BLaER1 treated with 17β-estradiol and CSF1 and Interleukin-3, amounts not matched to agents 10 nM and 100 nM (cell line): ENCODE data around the gene RCBTB1.
"Not testable (repeated sequence)": the region's sequence is repeated elsewhere in the genome, so short reads cannot be mapped to it uniquely, and the experiment has no call there.

Source experiments
- H3K27ac ChIP-seq, 11 experiments: shearing (Covaris generic); formaldehyde crosslinking; 2 replicates each; pipeline ENCODE4 v1.8.1; 2022
- H3K27me3 ChIP-seq, 11 experiments: shearing (Covaris generic); formaldehyde crosslinking; 2 replicates each; pipeline ENCODE4 v1.8.1; 2022
- H3K36me3 ChIP-seq, 11 experiments: shearing (Covaris generic); formaldehyde crosslinking; 2 replicates each; pipeline ENCODE4 v1.8.1; 2022
- H3K4me1 ChIP-seq, 10 experiments: shearing (Covaris generic); formaldehyde crosslinking; 2 replicates each; pipeline ENCODE4 v1.8.1; 2022
- H3K4me2 ChIP-seq, 11 experiments: shearing (Covaris generic); formaldehyde crosslinking; 2 replicates each; pipeline ENCODE4 v1.8.1; 2022
- H3K4me3 ChIP-seq, 10 experiments: shearing (Covaris generic); formaldehyde crosslinking; 2 replicates each; pipeline ENCODE4 v1.8.1; 2022
- H3K9ac ChIP-seq, 11 experiments: shearing (Covaris generic); formaldehyde crosslinking; 2 replicates each; pipeline ENCODE4 v1.8.1; 2022
- H3K9me3 ChIP-seq, 11 experiments: shearing (Covaris generic); formaldehyde crosslinking; replicated peaks in 1 of 11; 2 replicates each; pipeline ENCODE4 v1.8.1; 2022
- H4K20me1 ChIP-seq, 11 experiments: shearing (Covaris generic); formaldehyde crosslinking; 2 replicates each; pipeline ENCODE4 v1.8.1; 2022
- Cebpa-rat ChIP-seq, 11 experiments: shearing (Covaris generic); IDR thresholded peaks; 2 replicates each; pipeline ENCODE4 v1.8.1; 2022

RCBTB1 gene

DNA sequence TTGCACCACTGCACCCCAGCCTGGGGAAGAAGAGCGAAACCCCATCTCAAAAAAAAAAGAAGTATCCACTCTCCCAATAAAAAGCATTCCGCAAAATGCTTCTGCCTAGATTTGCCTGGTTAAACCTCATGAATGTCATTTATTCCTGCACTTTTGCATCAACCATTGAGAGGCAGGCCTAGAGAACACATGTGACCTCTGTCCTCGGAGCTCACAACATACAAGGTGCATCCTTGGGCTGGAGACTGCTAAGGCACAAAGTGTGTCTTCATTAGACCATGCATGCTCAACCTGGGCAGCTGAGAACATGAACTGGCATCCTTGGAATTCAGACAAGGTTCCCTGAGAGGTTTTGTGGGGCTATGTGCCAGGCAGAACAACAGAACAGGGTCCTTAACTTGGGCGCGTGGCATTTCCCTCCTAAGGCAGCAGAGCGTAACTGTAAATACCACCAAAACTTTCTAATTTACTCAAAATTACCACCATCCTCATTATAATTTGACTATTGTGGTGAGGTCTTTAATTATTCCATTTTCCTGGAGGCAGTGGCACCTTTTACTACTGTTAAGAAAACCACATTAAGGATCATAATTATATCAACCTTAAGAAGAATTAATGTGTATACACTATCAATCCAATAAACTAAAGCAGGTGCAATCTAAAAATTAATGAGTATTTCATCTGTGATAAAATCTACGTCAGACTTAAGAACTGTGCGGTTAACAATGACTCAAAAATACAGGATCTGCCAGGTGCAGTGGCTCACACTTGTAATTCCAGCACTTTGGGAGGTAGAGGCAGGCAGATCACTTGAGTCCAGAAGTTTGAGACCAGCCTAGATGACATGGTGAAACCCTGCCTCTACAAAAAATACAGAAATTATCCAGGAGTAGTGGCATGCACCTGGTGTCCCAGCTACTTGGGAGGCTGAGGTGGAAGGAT lies 13.8 kb downstream of the RCBTB1 start:
- Histone ChIP-seq H3K4me3 (no peak overlapping the region), H3K27ac (no peak overlapping the region), H3K4me1 (peaks cover 6 to 25% (median 20%) of the 10 kb centered on the region in 10 experiments; a peak in 17 of 20 replicates), H3K9me3 (peaks cover 0 to 15% (median 12%) of the 10 kb centered on the region in 11 experiments; a peak in 17 of 22 replicates), H3K27me3 (no peaks in the 10 kb centered on the region), H3K9ac (no peak overlapping the region), H3K36me3 (peaks cover 20 to 96% (median 59%) of the 10 kb centered on the region in 11 experiments), H4K20me1 (peaks cover 0 to 24% (median 0%) of the 10 kb centered on the region in 11 experiments; a peak in 4 of 22 replicates), H3K4me2 (peak overlapping the region in 6 of 11 experiments; percentile 0 to 49 (median 30); a peak in 7 of 22 replicates)
- no peak for TF ChIP-seq Cebpa-rat (IDR thresholded peaks at IDR 0.05)

GRCh38 chr13:49569993-49570689 lies 15.2 kb downstream of the RCBTB1 start:
- Histone ChIP-seq H3K27ac (peak overlapping the region in 1 of 11 experiments; percentile 17; a peak in 1 of 22 replicates), H3K9me3 (peaks cover 0 to 24% (median 19%) of the 10 kb centered on the region in 11 experiments; a peak in 17 of 22 replicates), H3K4me2 (peak overlapping the region in 7 of 11 experiments; percentile 0 to 45 (median 16); a peak in 9 of 22 replicates), H3K4me3 (no peak overlapping the region), H3K36me3 (peaks cover 30 to 95% (median 62%) of the 10 kb centered on the region in 11 experiments), H3K4me1 (peaks cover 6 to 25% (median 20%) of the 10 kb centered on the region in 10 experiments; a peak in 17 of 20 replicates), H3K27me3 (no peaks in the 10 kb centered on the region), H3K9ac (no peak overlapping the region), H4K20me1 (peaks cover 0 to 24% (median 0%) of the 10 kb centered on the region in 11 experiments; a peak in 4 of 22 replicates)
- TF ChIP-seq Cebpa-rat (IDR thresholded peaks at IDR 0.05): no peak

GRCh38 chr13:49567491-49567890 lies 17.9 kb downstream of the RCBTB1 start:
- no peak for TF ChIP-seq Cebpa-rat (IDR thresholded peaks at IDR 0.05)
- H3K27ac ChIP-seq: no peak overlapping the region
- peaks cover 6 to 34% (median 21%) of the 10 kb centered on the region in 10 experiments; a peak in 17 of 20 replicates for H3K4me1 ChIP-seq
- no peak overlapping the region for H3K4me2 ChIP-seq
- peaks cover 45 to 97% (median 70%) of the 10 kb centered on the region in 11 experiments for H3K36me3 ChIP-seq
- no peaks in the 10 kb centered on the region for H3K27me3 ChIP-seq
- peaks cover 0 to 18% (median 0%) of the 10 kb centered on the region in 11 experiments; a peak in 4 of 22 replicates for H4K20me1 ChIP-seq
- peaks cover 0 to 29% (median 19%) of the 10 kb centered on the region in 11 experiments; a peak in 17 of 22 replicates for H3K9me3 ChIP-seq
- no peak overlapping the region for H3K4me3 ChIP-seq
- H3K9ac ChIP-seq: no peak overlapping the region

DNA sequence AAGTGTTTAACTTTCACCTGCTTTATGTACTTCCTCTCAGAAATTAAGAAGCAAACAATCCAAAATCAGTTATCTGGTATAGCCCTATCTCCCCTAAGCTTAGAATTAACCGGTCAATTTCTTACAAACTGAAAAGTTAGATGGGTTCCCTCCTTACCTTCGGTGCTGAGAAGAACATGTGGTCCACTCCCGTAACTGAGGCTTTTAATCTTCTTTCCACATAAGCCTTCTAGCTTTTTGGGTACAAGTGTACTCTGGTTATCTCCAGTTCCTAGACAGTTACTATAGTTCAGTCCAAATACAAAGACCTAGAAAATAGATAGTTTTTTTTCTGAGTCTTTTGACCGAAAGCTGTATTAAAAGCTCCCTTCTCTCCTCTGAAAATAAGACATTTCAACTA lies 18.9 kb downstream of the RCBTB1 start:
- Histone ChIP-seq H3K4me3 (no peak overlapping the region), H4K20me1 (peaks cover 0 to 9% (median 0%) of the 10 kb centered on the region in 11 experiments; a peak in 4 of 22 replicates), H3K27me3 (no peaks in the 10 kb centered on the region), H3K4me1 (peaks cover 5 to 28% (median 15%) of the 10 kb centered on the region in 10 experiments; a peak in 17 of 20 replicates), H3K4me2 (no peak overlapping the region), H3K9me3 (peaks cover 0 to 29% (median 19%) of the 10 kb centered on the region in 11 experiments; a peak in 17 of 22 replicates), H3K36me3 (peaks cover 53 to 97% (median 79%) of the 10 kb centered on the region in 11 experiments), H3K9ac (no peak overlapping the region), H3K27ac (no peak overlapping the region)
- TF ChIP-seq Cebpa-rat (IDR thresholded peaks at IDR 0.05): no peak

DNA sequence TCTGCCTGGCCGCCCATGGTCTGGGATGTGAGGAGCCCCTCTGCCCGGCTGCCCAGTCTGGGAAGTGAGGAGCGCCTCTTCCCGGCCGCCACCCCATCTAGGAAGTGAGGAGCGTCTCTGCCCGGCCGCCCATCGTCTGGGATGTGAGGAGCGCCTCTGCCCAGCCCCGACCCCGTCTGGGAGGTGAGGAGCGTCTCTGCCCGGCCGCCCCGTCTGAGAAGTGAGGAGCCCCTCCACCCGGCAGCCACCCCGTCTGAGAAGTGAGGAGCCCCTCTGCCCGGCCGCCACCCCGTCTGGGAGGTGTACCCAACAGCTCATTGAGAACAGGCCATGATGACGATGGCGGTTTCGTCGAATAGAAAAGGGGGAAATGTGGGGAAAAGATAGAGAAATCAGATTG lies 19.9 kb downstream of the RCBTB1 start:
- not testable (repeated sequence) for H3K9ac ChIP-seq, H3K27me3 ChIP-seq, H3K4me3 ChIP-seq, H3K4me2 ChIP-seq, H3K27ac ChIP-seq, H4K20me1 ChIP-seq
- Histone ChIP-seq H3K4me1 (peaks cover 0 to 18% (median 11%) of the 10 kb centered on the region in 10 experiments; a peak in 13 of 20 replicates), H3K9me3 (peaks cover 0 to 29% (median 19%) of the 10 kb centered on the region in 11 experiments; a peak in 17 of 22 replicates), H3K36me3 (peaks cover 63 to 98% (median 85%) of the 10 kb centered on the region in 11 experiments)

GRCh38 chr13:49563516-49563915 lies 21.8 kb downstream of the RCBTB1 start:
- H4K20me1 ChIP-seq: no peaks in the 10 kb centered on the region; a peak in 1 of 22 replicates
- no peak overlapping the region for H3K4me2 ChIP-seq
- H3K4me3 ChIP-seq: no peak overlapping the region
- H3K27me3 ChIP-seq: no peaks in the 10 kb centered on the region
- H3K9me3 ChIP-seq: peaks cover 5 to 35% (median 22%) of the 10 kb centered on the region in 11 experiments; a peak in 19 of 22 replicates
- peaks cover 0 to 8% (median 2%) of the 10 kb centered on the region in 10 experiments; a peak in 4 of 20 replicates for H3K4me1 ChIP-seq
- peak in 3 of 11 experiments; percentile 12 to 59 (median 34); a peak in 2 of 22 replicates for TF ChIP-seq Cebpa-rat (IDR thresholded peaks at IDR 0.05)
- H3K27ac ChIP-seq: no peak overlapping the region; a peak in 1 of 22 replicates
- peaks cover 71 to 99% (median 91%) of the 10 kb centered on the region in 11 experiments for H3K36me3 ChIP-seq
- H3K9ac ChIP-seq: no peak overlapping the region

DNA sequence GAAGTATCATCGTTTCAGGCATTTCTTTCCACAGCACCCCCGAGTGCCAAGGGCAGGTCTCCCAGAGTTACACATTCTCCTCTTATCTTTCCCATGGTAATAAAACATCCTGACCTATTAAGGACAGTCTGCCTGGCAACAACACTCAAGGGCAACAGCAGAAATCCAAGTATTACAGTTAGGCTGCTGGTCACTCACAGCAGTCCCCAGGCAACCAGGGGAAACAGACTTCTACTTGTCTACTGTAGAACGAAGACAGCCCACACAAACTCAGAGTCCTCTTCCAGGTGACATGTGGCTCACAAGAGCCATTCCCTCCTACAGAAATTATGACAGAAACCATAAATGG lies 24.3 kb downstream of the RCBTB1 start:
- no peaks in the 10 kb centered on the region for H4K20me1 ChIP-seq
- H3K9ac ChIP-seq: no peak overlapping the region
- no peak overlapping the region for H3K27ac ChIP-seq
- no peak overlapping the region for H3K4me2 ChIP-seq
- no peaks in the 10 kb centered on the region for H3K27me3 ChIP-seq
- no peak for TF ChIP-seq Cebpa-rat (IDR thresholded peaks at IDR 0.05)
- peaks cover 0 to 19% (median 5%) of the 10 kb centered on the region in 11 experiments; a peak in 14 of 22 replicates for H3K9me3 ChIP-seq
- peaks cover 0 to 8% (median 2%) of the 10 kb centered on the region in 10 experiments; a peak in 4 of 20 replicates for H3K4me1 ChIP-seq
- no peak overlapping the region for H3K4me3 ChIP-seq
- H3K36me3 ChIP-seq: peaks cover 75 to 99% (median 94%) of the 10 kb centered on the region in 11 experiments

DNA sequence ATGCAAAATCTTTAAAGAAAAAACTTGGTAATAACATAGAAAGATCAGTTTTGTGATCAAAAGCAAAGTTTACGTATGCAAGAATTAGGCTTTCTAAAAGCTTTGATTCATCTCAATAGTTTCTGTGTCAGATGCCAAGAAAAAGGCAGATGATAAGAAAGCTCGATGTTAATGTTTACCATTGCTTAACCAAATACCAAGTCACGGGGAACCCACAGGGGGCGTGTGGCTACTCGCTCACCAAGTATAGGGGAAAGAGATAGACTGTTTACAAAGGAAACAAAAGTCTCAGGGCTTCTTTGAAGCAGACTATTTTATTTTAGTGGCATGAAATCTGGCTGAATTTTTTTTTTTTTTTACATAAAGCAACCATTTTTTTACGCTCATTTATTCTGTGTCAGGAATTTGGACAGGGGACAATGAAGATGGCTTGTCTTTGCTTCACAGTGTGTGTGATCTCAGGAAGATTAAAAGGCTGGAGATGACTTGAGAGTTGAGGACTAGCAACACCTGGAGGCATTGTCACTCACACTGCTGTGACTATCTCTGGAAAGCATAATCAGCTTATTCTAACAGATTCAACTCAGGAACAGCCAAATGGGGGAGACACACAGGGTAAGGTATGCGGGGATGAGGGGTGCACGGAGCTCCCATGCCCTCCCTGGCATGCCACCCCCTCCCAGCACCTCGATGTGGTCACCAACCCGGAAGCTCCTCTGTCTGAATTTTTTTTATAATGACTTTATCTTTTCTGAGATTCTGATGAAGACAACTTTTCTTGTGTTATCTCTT lies 24.9 kb downstream of the RCBTB1 start:
- no peaks in the 10 kb centered on the region for H4K20me1 ChIP-seq
- peaks cover 81 to 100% (median 96%) of the 10 kb centered on the region in 11 experiments for H3K36me3 ChIP-seq
- no peak overlapping the region for H3K4me2 ChIP-seq
- TF ChIP-seq Cebpa-rat (IDR thresholded peaks at IDR 0.05): no peak
- H3K27ac ChIP-seq: no peak overlapping the region
- peaks cover 0 to 16% (median 5%) of the 10 kb centered on the region in 11 experiments; a peak in 14 of 22 replicates for H3K9me3 ChIP-seq
- H3K4me3 ChIP-seq: no peak overlapping the region
- peaks cover 0 to 8% (median 2%) of the 10 kb centered on the region in 10 experiments; a peak in 4 of 20 replicates for H3K4me1 ChIP-seq
- 0 out of 22 replicates have a peak overlapping the region, but pooled peaks of 1 of the 11 experiments have one; percentile 18 for H3K9ac ChIP-seq
- no peaks in the 10 kb centered on the region for H3K27me3 ChIP-seq
